ENCODE data around the gene RCE1. TPM values are rescaled to one million over a fixed set of nuclear protein-coding genes. Genes with fewer than 3 reads are reported as not detected.

The RCE1 gene
- total RNA-seq, 4 donors from 2014 or later: 6.6 to 57.7 (median 38.0) TPM

GRCh38 chr11:66850588-66851238, 7.5 kb downstream of the RCE1 start:
- Histone ChIP-seq H3K27ac (no peak overlapping the region), H3K27me3 (no peaks in the 10 kb centered on the region), H3K9me3 (no peaks in the 10 kb centered on the region), H3K4me1 (peaks cover 0 to 6% (median 3%) of the 10 kb centered on the region in 4 donors), H3K36me3 (peaks cover 0 to 43% (median 0%) of the 10 kb centered on the region in 3 donors), H3K4me3 (no peak overlapping the region)
- no peak for TF ChIP-seq CTCF (IDR thresholded peaks at IDR 0.05)
- TF ChIP-seq POLR2A (IDR thresholded peaks at IDR 0.05): no peak
- peak in 1 of 3 donors; percentile 36 for DNase-seq

- Histone ChIP-seq H3K27ac (no peak overlapping the region), H3K36me3 (peaks cover 0 to 38% (median 0%) of the 10 kb centered on the region in 3 donors), H3K9me3 (no peaks in the 10 kb centered on the region), H3K27me3 (no peaks in the 10 kb centered on the region), H3K4me1 (peaks cover 0 to 6% (median 3%) of the 10 kb centered on the region in 4 donors), H3K4me3 (no peak overlapping the region)
- DNase-seq: peak in 1 of 3 donors; percentile 34
- no peak for TF ChIP-seq CTCF (IDR thresholded peaks at IDR 0.05)
- TF ChIP-seq POLR2A (IDR thresholded peaks at IDR 0.05): no peak
Observed at GRCh38 chr11:66851239-66851596, 8.0 kb downstream of the RCE1 start.

- H3K27ac ChIP-seq: no peak overlapping the region
- no peak for DNase-seq
- H3K36me3 ChIP-seq: peaks cover 0 to 33% (median 0%) of the 10 kb centered on the region in 3 donors
- H3K27me3 ChIP-seq: no peaks in the 10 kb centered on the region
- no peaks in the 10 kb centered on the region for H3K9me3 ChIP-seq
- peaks cover 0 to 6% (median 3%) of the 10 kb centered on the region in 4 donors for H3K4me1 ChIP-seq
- H3K4me3 ChIP-seq: no peak overlapping the region
- peak in 1 of 6 experiments; percentile 4 for TF ChIP-seq CTCF (IDR thresholded peaks at IDR 0.05)
- TF ChIP-seq POLR2A (IDR thresholded peaks at IDR 0.05): no peak
Observed at GRCh38 chr11:66851698-66852465, 8.6 kb downstream of the RCE1 start.

GRCh38 chr11:66852466-66853241, 9.4 kb downstream of the RCE1 start:
- Histone ChIP-seq H3K27ac (no peak overlapping the region), H3K36me3 (peaks cover 0 to 27% (median 0%) of the 10 kb centered on the region in 3 donors), H3K4me1 (peaks cover 0 to 12% (median 3%) of the 10 kb centered on the region in 4 donors), H3K27me3 (no peaks in the 10 kb centered on the region), H3K9me3 (no peaks in the 10 kb centered on the region), H3K4me3 (no peak overlapping the region)
- no peak for DNase-seq
- no peak for TF ChIP-seq POLR2A (IDR thresholded peaks at IDR 0.05)
- no peak for TF ChIP-seq CTCF (IDR thresholded peaks at IDR 0.05)
